Stimulated activated CD8-positive, alpha-beta memory T cell treated with anti-CD3 and anti-CD28 coated beads, Interleukin-12 subunit alpha, Interleukin-12 subunit beta, amount 100 ng/mL, for 24 hours (primary cell): Measurements from ENCODE around the gene BTBD2.
"Not testable (repeated sequence)": the region's sequence is repeated elsewhere in the genome, so short reads cannot be mapped to it uniquely, and the experiment has no call there.

Source experiments
- DNase-seq: peaks from one replicate; pipeline ENCODE4 v3.0.0-alpha.2; 2020; ENCODE audit errors: extremely low read depth

Gene BTBD2

DNA sequence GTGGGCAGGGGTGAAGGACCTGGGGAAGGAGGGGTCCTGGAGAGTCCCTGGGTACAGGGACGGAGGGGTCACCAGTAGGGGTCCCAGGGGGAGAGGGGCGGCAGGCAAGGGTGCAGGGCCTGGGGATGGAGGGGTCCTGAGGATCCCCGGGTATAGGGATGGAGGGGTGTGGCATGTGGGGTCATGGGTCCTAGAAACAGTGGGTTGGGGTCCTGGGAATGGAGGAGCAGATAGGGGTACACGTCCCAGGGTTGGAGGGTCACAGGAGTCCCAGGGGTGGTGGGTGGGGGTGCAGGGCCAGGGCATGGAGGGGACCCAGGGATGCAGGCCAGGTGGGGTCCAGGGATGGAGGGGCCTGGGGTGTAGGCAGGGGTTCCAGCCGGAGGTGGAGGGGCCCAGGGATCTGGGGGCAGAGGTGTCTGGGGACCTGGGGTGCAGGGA, 1.4 kb downstream of the BTBD2 start:
- no peak for DNase-seq

DNA sequence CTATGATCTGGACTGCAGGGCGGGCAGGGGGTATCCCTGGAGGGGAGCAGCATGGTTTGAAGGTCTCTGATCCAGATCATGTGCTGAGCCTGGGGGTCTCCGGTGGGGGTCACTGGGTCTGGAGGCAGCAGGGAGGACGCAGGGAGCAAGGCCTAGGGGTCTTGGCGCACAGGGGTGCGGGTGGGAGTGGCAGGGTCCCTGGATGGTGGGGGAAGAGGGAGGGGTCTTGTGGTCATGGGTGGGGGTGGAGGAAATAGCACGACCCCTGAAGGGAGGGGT, 1.9 kb downstream of the BTBD2 start:
- no peak for DNase-seq

DNA sequence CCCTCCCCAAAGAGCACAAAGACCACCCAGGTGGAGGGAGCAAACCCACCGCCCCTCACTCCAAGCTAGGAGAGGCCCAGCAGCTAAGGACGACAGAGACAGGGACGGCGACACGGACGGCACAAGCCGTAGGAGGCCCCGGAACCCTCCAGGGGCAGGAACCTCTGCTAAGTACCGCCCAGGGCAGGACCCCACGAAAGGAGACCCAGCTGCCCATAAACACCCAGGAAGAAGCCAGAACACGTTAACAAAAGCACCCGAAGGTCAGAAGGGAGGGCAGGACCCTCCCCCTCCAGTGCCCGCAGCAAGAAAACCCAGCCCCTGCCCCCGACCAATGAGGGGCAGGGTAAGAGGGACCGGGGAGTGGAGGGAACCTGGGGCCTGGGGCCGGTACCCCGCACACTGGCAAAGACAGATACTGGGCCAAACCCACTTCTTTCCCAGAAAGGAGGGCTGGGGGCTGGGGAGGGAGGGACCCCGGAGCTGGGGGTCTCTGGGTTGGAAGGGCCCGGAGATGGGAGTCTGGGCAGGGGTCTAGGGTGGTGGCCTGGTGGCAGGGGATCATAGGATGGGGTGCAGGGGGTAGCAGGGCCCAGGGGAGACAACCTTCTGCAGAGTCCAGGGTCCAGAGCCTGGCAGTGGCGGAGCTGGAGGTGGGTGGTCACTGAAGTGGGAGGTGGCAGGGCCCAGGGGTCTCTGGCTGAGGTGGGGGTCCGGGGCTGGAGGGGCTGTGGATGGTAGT, 2.4 kb downstream of the BTBD2 start:
- DNase-seq = no peak

DNA sequence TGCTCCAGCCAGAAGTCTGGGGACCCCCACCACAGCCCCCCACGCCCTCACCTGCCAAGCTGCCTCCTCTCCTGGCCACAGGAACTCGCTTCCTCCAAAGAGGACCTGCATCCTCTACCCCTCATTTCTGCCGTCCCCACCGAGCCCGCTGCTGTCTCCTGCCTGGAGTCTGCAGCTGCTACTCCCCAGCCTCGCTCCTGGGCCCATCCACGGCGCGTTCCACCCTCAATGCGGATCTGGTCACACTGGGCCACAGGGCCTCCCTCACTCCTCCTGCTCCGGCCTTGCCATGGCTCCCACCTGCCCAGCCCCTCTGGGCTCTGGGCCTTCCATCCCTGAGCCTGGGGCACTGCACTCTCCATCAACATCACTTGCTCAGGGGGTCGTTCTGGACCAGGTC, 4.3 kb downstream of the BTBD2 start:
- no peak for DNase-seq

DNA sequence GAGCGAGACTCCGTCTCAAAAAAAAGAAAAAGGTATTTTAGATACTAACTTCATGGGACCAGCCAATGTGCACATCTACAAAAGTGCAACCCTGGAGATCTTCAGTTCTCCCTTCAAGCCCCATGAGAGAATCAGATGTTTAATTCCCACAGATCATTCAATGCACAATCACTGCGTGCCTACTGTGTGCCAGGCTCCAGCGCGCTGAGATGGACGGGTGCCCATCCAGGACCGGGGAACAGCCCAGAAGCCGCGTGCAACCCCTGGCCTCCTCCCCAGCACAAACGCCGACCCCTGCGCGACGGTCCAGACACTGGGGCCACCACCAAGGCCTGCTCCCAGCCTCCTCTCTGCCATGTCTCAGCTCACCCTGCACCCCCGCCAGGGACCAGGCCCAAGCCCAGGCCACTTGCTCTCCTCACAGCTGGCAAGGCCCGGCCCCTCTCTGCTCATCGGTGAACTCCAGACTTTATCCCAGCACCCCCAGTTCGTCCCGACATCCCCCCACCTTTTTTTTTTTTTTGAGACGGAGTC, 5.3 kb downstream of the BTBD2 start:
- no peak for DNase-seq

DNA sequence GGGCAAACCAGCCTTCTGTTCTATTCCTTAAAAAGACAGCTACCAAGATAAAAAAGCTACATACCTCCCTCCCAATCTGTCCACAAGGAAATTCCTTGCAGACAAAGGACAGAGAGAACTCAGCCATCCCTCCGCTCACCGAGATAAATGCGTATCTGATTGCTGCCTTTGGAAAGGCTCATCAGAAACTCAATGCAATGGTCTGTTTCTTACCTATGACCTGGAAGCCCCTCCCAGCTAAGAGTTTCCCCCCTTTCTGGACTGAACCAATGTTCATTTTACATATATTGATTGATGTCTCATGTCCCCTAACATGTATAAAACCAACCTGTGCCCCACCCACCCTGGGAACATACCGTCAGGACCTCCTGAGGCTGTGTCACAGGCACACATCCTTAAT, 11.6 kb downstream of the BTBD2 start:
- no peak for DNase-seq

DNA sequence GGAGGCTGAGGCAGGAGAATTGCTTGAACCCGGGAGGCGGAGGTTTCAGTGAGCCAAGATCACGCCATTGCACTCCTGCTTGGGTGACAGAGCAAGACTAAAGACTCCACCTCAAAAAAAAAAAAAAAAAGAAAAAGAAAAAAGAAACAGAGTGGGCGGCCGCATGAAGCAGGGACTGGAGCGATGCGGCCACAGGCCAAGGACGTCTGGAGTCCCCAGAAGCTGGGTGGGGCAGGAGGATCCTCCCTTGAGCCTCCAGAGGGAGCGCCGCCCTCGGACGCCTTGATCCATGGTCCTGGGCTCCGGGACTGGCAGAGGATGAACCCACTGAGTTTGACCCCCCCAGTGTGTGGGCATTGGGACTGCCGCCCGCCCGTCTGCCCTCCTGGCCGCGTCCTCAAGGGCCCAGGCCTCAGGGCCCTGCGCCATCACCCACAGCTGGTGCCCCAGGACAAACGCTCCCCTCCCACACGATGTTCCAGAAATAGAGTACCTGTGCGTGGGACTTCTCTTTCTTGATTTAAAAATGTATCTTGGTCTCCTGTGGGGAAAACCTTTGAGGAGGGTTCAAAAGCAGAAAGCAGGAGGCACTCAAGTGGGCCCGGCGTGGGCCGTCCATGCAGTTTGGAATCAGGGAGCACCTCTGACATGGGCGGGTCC, 15.5 kb downstream of the BTBD2 start:
- no peak for DNase-seq

DNA sequence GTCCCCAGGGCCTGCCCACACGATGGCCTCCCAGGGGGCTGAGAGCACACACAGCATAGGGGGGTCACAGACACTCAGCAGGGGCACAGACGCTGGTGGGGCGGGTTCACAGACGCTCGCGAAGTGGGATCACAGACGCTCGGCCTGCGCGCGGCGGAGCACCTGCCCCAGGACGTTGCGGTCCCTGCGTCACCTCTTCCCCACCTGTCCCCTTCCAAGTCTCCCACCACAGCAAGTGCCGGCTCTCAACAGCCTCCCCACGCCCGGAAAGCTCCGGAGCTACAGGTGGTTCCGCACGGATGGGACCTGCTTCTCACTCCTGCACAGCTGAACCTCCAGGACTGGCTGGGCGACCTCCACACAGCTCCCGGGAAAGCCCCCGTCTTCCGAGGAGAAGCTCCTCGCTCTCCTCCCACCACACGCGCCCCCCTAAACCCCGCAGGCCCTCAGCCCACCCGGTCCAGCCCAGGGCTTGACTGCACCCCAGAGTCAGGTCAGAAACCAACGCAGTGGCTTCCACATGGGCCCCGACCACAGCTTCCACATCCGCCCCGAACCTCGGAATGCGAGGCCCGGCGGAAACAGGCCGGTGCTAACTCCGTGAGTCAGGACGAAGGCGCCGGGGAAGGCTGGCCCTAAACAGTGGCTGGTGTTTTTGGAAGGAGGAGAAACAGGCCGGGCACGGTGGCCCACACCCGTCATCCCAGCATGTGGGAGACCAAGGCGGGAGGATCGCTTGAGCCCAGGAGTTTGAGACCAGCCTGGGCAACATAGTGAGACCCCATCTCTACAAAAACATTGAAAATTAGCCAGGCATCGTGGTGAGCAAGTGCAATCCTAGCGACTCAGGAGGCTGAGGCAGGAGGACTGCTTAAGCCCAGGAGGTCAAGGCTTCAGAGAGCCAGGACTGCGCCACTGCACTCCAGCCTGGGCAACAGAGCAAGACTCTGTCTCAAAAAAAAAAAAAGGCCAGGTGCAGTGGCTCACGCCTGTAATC, 16.5 kb downstream of the BTBD2 start:
- DNase-seq = no peak

DNA sequence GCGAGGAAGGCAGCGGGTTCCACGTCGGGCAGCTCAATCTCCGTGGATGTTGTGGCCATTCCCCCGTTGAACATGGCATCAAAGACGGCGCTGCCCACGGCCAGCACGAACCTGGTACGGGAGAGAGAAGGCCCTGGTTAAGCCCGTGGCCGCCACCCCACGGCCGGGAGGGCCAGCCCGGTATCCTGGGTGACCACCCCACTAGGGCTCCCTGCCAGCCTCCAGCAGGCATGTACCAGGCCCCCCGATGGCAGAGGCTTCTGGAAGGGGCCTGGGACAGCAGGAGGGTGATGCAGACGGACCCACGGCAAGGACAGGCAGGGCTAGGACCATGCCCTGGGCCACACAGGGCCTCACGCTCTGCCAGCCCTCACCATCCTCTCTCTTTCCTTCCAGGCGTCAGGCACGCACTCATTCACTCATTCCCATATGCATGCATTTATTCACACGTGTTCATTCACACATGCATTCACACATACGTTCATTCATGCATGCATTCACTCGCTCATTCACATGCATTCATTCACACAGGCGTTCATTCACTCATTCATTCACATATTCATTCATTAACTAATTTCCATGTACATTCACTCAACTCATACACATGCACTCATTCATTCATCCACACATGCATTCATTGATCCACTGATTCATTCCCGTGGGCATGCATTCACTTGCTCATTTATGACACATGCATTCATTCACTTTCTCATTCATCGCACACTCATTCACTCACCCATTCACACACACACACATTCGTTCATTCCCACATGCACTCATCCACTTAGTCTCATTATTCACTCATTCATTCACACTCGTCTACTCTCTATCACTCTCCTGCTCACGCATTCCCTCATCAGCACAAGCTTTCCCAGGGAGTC, 17.9 kb downstream of the BTBD2 start:
- no peak for DNase-seq

DNA sequence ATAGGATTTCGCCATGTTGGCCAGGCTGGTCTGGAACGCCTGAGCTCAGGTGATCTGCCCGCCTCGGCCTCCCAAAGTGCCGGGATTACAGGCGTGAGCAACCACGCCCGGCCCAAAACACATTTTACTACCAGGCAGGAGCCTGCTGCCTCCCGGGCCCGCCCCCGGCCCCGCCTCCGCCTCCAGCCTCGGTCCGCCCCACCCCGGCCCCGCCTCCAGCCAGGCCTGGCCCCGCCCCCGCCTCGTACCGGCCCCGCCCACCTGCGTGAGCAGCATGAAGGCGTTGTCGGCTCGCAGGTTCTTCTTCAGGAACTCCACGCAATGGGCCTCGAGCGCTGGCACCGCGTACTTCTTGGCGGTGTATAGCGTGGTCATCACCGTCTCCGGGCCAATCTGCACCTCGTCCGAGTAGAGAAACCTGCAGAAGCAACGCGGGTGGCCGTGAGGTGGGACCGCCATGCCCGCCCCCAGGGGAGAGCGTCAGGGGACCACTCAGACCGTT, 22.7 kb downstream of the BTBD2 start:
- DNase-seq = no peak

DNA sequence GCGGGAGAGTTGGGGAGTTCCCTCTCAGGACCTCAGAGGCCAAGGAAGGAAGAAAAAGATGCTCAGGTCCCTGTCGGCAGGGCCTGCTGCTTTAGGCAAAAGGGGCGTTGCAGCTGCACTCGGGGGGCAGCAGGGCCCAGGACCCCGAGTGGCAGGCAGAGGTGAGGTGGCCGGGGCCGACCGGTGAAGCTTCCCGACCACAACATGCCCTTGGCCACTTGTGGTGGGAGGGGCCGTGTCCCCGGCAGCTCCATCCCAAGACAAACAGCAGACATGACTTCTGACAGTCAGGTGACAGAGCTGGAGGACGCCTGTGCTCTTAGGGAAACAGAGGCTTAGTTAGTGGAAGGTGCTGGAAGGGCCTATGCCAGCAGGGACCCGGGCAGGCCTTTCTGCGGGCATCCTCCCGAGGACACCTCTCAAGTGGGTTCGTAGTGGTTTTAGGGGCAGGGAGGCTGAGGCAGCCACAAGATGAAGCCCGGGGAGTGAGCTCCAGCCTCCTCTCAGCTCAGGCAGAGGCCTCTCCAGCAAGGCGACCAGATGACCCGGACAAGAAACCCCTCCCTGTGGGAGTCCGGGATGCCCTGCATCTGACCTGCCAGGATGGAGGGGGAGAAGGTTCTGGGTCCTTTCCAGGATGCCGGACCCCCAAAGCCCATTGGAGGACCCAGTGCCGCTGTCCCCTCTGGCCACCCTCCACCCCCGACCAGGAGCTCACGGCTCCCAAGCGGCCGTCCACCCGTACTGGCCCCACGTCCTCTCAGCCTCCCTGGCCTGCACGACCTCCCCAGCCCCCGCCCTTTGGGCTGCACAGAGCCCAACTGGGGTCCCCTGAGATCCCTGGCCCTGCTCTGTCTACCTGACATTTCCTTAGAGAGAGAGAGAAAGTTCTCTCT, 24.2 kb downstream of the BTBD2 start:
- no peak for DNase-seq

DNA sequence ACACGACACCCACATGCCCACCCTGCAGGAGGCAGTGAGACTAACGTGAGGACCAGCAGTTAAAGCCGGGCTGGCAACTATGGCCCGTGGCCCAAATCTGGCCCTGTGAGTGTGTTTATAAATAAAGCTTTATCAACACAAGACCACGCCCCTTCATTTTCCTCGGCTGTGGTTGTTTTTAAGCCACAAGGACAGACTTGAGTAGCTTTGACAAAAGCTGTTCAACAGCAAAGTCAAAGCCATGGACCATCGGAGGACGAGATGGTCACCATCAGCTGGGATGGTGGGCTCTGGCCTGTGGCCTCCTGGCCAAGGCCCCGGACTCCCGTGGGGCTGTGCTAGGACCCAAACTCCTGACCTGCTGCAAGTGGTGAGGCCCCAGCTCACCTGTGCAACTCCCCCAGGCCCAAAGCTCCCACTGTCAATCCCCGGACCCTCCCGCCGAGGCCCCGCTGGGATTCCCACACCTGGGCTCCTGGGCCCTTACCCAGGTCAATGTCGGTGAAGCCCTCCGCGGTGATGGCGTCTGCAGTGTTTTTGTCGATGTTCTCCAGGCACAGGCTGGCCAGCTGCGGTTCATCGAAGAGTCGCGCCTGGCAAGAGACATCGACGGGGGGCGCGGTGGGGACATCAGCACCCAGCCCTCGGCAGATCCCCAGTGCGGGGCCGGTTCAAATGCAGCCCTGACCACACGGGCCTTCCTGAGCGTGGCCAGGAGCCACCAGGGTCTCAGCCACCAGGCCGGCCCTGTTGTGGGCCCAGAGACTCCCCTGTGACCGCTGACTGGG, 25.1 kb downstream of the BTBD2 start:
- no peak for DNase-seq

DNA sequence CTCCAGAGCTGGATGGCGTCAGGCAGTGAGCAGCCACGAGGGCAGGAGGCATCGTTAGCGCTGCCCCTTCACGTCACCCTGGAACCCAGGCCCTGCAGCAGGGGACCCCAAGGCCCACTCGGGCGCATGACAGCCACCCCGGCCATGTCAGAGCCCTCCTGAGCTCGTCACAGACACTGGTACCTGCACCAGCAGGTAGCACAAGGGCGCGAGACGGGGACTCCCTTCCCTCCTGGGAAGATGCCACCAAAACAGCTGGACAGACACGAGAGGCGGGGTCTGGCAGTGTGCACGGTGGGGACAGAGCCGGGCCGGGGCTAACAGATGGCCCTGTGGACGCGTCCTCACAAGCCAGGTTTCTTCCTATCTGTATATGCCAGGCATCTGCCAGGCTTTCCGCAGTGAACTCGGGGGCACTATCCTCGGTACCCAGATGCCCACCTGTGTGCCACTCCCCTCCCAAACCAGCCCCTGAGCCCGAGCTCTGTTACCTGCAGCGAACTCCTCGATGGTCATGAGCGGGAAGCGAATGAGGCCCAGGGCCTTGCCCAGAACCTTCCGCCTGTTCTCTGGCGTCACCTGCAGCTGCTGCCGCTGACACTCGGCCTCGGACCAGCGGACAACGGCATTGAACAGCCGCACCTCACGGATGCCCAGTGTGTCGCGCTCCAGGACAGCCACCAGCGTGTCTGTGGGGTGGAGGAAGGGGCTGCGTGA, 25.8 kb downstream of the BTBD2 start:
- no peak for DNase-seq

DNA sequence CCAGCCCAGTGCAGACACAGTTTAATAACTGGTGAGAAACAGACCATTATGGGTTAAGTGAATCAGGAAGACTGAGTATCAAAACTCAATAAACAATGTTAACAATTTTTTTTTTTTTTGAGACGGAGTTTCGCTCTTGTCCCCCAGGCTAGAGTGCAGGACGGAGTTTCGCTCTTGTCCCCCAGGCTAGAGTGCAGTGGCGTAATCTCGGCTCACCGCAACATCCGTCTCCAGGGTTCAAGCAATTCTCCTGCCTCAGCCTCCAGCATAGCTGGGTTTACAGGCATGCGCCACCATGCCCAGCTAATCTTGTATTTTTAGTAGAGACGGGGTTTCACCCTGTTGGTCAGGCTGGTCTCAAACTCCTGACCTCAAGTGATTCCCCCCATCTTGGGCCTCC, 27.1 kb downstream of the BTBD2 start:
- not testable (repeated sequence) for DNase-seq

DNA sequence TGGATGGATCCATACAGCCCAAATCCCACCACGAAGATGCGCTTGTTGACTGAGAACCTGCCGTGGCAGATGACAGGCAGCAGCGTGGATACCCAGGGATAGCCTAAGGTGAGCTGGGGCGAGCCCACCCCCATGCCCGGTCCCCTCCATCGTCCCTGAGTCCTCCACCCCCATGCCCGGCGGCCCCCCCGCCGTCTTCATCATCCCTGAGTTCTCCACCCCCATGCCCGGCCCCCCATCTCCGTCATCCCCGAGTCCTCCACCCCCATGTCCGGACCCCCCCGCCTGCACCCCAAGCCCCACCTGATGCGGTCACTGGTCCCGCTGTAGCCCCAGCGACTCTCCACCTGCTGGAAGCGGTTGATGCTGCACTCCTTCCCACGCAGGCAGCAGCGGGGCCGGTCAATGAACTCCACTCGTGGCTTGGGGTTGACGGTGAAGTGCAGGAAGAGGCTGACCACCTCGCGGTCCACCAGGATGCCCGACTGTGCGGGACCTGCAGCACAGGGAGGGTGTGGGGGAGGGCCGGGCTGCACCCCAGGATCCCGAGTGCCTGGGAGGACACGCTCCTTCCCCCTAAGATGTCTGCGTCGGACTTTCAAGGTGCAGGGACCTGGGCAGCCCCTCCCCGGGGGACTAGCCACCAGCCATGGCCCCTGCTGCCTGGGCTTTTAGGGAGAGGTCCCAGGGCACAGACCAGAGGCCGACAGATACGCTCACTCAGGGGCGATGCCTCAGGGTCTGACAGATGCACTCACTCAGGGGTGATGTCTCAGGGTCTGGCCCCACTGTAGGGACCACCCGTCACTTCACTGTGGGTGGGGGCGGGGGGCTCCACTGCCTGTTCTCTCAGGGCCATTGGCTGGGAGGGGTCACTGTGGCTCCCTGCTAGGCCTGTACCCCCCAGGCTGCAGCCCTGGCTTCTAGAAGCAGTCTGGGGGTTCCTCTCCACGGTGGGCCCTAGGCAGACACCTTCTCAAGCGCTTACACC, 28.0 kb downstream of the BTBD2 start:
- DNase-seq = no peak

DNA sequence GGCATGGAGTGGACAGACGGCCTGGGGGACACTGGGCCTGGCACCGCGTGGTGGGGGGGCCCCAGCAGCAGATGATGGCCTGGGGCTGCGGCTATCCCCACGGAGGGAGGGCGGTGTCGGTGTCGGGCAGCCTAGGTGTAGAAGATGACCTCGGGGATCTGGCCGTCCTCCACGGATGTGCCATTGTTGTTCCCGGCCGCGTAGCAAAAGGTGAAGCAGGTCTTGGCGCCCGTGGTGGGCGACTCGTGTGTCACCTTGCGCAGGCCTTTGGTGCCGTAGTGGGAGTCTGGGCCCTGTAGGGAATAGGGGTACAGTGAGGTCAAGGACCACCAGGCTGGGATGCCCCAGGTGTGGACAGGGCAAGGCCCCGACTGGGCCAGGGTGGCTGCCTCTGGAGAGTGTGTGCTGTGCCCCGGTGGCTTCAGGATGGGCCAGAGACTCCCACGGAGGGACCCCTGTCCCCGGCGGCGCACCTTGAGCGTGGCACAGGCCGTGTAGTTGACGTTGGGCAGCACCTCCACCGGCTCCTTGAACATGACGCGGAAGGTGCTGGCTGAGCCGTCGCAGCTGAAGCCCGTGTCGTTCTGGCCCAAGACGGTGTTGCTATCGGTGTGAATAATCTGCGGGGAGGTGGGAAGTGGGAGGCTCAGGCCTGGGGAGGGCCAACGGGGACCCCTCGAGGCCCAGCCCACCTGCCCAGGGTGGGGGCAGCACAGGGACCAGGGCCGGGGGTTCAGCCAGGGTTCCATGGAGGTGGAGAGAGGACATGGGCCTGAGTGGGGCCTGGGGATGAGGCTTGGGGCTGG, 29.0 kb downstream of the BTBD2 start:
- no peak for DNase-seq
